NCI-H2196 (cell line): Measurements from ENCODE around the gene ARFGAP3.

Experiments used
- DNase-seq: peaks from one replicate; lab custom pipeline; 2025; ENCODE audit not compliant: unreplicated experiment; lab: John Stamatoyannopoulos, UW

The ARFGAP3 gene

DNA sequence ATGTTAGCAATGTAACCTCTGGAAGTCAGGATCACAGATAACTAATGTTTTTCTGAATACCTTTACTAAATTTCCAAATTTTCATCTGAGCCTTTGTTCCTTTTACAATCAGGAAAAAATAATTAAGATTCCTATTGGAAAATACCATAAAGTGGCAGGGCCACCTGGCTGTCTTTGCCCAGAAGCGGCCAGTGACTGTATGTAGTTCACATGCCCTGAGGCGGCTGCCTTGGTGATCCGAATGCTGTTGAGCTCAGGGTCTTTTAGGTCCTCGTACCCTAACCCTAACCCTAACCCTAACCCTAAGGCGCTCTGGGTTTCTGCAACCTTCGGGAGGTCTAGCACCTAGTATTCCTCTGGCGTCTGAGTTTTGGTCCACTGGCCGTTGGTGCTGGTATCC is 8.5 kb upstream of the ARFGAP3 start:
- no peak for DNase-seq

DNA sequence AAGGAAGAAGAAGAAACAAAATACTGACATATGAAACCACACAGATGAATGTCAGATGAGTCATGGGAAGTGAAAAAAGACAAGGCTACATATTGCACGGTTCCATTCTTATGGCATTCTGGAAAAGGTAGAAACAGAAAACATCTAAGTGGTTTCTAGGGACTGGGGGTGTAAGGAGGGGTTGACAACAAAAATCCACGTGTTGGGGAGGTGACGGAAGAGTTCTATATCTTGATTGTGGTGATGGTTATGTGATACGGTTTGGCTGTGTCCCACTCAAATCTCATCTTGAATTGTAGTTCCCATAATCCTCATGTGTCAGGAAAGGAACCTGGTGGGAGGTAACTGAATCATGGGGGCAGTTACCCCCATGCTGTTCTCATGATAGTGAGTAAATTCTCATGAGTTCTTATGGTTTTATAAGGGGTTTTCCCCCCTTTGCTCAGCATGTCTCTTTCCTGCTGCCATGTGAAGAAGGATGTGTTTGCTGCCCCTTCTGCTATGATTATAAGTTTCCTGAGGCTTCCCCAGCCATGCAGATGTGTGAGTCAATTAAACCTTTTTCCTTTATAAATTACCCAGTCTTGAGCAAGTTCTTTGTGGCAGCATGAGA is 6.4 kb upstream of the ARFGAP3 start:
- no peak for DNase-seq

DNA sequence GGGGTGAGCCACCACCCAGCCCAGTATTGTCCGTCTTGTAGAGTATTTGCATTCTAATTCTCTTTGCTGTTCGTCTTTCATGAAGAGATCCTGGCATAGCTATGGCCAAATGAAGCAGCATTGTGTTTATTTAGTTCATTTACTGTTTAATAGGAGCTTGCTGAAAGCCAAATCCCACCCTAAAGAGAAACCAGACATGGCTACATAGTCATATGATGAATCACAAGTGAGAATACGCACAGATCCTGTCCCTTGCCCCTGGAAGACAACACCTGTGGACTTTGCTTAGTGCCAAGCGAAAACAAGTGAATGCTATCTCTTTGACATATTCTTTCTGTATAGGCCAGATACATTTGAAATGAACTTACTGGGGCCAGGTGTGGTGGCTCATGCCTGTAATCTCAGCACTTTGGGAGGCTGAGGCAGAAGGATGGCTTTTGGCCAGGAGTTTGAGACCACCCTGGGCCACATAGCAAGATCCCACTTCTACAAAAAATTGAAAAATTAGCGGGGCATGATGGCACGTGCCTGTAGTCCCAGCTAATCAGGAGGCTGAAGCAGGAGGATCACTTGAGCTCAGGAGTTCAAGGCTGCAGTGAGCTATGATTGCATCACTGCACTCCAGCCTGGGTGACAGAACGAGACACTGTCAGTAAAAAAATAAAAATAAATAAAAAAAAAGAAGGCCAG is 5.1 kb upstream of the ARFGAP3 start:
- DNase-seq = no peak

DNA sequence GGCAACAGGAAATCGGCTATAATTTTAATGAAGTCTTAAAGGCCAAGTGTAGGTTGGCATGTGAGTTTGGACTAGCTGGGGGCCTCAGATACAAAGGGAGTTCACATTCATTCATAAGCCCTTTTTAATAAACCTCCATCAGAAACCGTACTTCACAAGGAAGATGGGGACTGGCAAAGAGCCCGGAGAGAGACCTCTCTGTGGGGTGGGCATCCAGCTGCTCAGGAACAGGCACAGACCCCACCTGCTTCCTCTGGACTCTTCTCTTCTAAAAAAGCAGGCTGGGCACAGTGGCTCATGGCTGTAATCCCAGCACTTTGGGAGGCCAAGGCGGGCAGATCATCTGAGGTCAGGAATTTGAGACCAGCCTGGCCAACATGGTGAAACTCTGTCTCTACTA is 3.9 kb upstream of the ARFGAP3 start:
- peak; percentile 67 for DNase-seq

DNA sequence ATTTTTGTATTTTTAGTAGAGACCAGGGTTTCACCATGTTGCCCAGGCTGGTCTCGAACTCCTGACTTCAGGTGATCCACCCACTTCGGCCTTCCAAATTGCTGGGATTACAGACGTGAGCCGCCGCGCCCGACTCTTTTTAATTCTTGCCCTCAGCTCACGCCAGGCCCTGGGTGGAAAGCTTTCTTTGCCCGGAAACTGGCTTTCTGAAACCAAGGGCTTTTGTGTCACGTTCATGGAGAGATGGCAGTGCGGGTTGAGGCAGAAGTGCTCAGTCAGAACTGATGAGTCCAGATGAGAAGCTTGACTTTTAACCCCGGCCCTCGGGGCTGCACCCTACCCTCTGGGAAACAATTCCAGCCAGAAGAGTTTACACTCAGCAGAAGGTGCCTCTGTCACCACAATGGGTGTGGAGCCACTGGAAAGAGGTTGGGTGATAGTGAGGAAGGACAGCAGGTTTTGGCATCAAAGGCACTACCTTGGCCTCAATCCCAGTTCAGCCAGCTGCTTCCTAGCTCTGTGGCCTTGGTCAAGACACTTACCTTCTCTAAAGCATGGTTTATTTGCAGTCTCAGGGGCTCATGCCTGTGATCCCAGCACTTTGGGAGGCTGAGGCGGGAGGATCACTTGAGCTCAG is 890 bp upstream of the ARFGAP3 start:
- DNase-seq = peak; percentile 90

DNA sequence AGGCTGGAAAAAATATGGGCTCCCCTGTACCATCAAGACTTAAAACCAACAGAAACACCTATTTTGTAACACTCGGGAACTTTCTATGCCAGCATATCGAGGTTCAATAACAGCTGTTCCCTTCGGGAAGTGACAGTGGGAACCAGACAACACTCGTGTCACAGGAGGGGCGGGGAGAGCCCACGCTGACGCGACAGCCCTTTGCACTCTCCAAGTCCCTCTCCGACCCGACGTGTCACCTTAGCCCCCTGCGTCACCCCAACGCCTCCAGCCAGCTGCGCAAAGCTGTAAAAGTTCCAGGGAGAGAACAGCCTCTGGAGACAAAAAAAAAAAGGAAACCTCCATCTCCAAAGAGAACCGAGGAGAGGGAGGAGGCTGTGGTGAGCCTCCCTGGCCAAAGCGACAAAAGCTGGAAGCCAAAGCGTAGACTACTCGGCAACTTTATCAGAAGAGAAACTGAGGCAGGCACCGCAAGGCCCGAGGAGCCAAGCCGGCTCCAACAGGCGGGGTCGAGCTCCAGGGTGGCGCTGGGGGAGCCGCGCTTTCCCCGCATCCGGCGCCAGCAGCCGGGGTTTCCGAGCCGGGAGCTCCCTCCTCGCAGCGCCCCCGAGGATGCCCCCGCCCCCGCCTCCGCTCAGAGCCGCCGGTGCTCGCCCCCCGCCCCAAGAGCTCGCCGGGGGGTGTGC is 751 bp downstream of the ARFGAP3 start:
- no peak for DNase-seq

DNA sequence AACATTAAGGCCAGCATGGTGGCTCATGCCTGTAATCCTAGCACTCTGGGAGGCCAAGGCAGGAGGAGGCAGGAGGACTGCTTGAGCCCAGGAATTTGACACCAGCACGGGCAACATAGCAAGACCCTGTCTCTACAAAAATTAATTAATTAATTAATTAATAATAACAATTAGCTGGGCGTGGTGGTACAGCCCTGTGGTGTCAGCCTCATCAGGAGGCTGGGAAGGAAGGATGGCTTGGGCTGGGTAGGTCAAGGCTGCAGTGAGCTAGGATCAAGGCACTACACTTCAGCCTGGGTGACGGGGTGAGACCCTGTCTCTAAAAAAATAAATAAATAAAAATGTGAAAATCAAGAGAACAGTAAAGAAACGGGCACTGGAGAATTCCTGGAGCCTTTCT is 1.4 kb downstream of the ARFGAP3 start:
- DNase-seq = no peak

DNA sequence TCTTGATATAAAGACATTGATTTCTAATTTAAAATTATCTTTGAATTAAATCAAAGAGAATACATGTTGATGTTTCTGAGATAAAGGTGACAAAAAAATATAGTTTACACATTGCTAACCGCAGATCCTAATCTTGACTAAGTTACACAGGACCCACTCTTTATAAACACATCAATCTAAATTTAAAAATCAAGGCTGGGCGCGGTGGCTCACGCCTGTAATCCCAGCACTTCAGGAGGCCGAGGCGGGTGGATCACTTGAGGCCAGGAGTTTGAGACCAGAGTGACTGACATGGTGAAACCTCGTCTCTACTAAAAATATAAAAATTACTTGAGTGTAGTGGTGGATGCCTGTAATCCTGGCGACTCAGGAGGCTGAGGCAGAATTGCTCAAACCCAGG is 1.9 kb downstream of the ARFGAP3 start:
- DNase-seq = no peak

DNA sequence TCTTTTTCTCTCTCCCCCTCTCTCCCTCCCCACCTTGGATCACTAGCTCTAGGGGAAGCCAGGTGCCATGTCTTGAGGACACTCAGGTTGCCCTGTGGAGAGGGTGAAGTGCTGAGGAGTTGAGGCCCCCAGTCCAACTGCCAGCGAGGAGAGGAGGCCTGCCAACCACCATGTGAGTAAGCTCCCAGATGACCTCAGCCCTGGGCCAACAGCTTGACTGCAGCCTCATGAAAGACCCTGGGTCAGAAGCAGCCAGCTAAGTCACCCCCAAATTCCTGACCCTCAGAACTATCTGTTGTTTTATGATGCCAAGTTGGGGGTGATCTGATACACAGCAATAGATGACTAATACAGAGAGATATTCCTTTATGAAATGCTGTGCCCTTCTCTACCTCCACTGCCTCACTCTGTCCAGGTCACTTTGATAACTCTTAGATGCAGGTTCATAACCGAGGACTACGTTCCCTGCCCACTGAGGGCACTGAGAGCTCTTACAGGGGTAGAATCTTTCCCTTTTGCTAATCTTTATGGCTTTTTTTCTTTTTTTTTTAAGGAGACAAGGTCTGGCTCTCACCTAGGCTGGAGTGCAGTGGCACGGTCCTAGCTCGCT is 8.0 kb downstream of the ARFGAP3 start:
- DNase-seq = no peak

DNA sequence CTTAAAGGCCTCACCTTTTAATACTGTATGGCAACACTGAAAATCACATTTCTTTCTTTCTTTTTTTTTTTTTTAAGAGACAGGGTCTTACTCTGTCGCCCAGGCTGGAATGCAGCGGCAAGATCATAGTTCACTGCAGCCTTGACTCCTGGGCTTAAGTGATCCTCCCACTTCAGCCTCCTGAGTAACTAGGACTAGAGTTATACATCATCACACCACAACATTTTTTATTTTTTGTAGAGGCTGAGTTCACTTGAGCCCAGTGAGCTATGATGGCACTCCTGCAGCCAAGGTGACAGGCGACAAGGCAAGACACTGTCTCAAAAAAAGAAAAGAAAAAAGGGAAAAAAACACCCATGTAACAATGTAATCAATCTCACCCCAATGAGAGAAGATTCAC is 10.0 kb downstream of the ARFGAP3 start:
- DNase-seq = no peak

DNA sequence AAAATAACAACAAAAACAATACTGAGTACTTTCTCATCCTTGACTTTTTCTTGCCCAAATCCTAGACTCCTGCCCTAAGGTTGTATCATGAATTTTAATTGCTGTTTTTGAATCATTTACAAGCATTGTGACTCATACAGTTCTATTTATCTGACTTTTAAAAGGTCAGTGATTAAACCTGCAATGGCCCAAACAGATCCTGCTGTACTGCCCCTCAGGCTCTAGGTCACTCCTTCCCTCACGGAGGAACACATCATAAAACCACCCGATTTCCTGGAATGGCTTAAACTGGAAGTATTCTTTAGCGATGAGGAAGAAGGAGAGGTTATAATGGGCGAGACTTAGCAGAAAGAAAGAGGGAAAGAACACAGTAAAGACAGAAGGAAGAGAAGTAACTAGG is 12.3 kb downstream of the ARFGAP3 start:
- DNase-seq = no peak

DNA sequence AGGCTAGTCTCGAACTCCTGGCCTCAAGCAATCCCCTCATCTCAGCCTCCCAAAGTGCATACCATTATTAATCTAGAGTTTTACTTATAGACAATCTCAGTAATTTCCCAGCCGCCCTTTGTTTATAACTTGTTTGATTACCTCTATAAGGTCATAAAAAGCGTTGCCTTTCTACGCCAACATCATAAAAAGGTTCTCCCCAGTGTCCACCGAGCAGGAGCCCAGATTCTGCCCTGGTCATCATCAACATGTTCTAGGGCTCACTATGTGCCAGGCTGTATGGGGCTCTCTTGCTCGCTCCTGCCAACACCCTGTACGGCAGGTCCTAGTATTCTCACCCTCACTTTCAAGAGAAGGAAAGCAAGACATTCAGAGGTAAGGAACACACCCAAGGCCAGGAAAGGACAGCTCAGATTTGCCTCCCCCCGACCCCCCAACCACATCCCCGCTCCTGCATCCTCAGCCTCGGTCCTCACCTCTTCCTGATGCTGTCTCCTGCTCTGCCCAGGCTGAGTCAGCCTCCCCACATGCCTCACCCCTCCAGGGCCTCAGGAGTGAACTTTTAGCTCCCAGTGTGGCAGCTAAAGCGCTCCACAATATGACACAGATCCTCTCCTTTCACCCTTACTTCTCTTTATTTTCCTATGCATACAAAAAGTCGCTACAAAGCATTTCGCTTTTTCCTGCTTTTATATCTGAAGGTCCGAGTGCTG is 14.3 kb downstream of the ARFGAP3 start:
- no peak for DNase-seq

DNA sequence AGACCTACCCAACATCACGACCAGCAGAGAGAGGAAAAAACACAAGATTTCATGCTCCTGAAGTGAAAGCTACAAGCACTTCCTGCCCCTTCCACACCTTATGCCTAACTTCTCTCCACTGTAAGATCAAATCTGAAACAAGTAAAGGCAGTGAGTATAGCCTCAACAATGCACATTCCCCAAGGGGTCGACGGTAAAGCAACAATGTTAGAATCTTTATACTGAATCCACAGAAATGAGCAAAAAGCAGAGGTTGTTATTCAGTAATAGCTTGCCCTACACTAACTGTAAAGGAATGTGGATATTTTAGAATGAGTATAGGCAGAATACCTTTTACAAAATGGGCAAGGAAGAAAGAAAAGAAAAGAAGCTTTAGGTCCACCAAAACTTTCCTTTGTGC is 15.6 kb downstream of the ARFGAP3 start:
- DNase-seq = no peak

DNA sequence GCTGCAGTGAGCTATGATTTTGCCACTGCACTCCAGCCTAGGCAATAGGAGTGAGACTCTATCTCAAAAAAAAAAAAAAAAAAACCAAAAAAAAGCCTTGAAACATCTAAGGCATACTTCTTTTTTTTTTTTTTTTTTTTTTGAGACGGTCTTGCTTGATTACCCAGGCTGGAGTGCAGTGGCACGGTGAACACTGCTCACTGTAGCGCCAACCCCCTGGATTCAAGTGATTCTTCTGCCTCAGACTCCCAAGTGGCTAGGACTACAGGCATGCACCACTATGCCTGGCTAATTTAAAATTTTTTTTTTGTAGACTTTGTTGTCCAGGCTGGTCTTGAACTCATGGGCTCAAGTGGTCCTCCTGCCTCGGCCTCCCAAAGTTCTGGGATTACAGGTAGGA is 19.5 kb downstream of the ARFGAP3 start:
- no peak for DNase-seq

DNA sequence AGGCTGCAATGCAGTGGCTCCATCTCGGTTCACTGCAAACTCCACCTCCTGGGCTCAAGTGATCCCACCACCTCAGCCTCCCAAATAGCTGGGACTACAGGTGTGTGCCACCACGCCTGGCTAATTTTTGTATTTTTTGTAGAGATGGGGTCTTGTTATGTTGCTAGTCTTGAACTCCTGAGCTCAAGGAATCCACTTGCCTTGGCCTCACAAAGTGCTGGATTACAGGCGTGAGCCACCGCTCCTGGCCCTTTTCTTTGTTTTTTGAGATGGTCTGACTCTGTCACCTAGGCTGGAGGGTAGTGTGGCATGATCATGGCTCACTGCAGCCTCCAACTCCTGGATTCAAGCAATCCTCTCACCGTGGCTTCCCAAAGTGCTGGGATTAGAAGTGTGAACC is 21.0 kb downstream of the ARFGAP3 start:
- DNase-seq = no peak

DNA sequence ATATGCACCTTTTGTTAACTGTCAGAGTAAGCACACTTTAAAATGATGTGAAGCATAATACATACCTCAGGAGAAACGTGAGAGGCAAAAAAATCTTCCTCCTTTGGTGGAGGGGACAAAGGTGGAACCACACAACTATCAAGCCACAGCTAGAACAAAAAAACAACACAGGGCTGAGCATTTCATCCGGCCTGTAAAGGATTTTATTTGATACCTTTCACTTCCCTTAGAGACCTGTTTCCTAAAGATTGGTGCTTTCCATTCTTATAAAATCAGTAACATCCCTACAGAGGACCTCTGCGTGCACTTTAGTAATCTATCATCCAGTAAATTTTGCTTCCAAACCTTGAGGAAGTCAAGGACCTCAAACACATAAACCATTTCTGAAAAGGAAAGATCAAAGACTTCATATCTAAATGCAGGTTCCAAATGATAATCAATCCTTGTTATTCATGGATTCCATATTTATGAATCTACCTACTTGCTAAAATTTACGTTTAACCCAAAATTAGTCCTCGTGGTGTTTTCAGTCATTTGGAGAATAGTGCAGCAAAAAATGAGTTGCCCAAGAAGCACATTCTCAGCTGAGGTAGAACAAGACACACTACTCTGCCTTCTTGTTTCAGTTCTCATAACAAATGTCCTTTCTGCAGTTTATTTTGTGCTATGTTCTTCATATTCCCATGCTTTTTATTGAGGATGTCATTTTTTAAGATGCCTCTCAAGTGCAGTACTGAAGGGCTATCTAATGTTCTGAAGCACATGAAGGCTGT is 22.7 kb downstream of the ARFGAP3 start:
- DNase-seq = no peak

DNA sequence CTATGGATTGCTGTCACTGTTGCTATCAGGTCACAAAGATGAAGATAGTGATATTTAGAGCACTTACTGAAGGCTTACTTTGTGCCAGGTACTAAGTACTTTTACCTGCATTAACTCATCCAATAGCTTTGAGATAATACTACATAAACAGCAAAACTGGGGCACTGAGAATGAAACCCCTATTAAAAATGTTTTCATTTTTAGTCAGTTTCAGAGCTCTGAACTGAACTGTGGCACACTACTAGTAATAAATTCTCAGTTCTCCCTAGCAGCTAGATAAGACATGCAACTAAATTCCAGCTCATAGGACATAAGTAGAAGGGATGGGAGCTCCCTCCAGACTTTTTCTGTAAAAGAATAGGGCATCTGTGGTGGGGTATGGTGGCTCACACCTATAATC is 24.0 kb downstream of the ARFGAP3 start:
- DNase-seq = no peak

DNA sequence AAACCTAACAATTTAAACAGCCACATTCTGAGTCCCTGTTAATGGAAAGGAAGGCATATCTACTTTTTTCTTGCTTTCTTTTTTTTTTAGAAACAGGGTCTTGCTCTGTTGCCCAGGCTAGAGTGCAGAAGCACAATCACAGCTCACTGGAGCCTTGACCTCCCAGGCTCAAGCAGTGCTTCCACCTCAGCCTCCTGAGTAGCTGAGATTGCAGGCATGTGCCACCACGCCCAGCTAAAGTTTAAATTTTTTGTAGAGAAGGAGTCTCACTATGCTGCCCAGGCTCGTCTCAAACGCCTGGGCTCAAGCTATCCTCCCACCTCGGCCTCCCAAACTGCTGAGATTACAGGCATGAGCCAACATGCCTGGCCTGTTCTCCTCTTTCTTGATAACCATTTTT is 25.4 kb downstream of the ARFGAP3 start:
- DNase-seq = no peak

DNA sequence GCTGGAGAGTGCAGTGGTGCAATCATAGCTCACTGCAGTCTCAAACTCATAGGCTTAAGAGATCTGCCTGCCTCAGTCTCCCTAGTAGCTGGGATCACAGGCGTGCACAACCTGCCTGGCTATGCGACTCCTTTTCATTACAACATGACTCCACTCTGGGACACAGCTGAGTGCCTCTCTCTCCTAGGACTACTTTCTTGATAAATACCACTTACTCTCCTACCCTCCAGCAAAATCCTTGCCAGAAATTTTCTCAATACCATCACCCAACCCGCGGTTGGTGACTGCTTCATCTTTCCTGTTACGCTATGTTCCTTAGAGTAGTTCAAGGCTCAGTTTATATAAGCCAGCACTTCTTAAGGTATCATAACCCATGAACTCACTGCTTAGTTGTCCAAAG is 26.9 kb downstream of the ARFGAP3 start:
- DNase-seq = no peak

DNA sequence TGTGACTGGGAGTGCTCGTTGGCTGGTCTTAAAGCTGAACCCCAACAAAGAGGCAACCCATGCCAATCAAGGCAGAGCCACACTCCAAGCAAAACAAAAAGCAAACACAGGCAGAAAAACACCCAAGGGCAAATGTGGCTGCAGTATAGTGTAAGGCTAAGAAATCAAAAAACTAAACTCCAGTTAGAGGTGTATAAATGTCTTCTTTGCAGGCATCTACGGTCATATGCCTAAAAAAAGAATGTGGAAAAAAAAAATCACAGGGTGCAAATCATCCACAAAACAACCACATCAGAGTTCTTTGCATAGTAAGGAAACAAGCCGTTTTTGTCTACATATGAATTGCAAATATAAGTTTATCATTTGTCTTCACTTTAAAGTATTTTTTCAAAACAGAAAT is 27.8 kb downstream of the ARFGAP3 start:
- DNase-seq = no peak
